ENCODE measurements around the gene PARD6B. TPM values are rescaled to one million over a fixed set of nuclear protein-coding genes. Genes with fewer than 3 reads are reported as not detected.

The PARD6B gene
- total RNA-seq, 1 donor from 2014 or later, result 0.97 TPM

Other genes with a start within 250 kb of the PARD6B start
- 28.7 and 29.1 TPM in 2 replicates for gene PTPN1, start 221.2 kb upstream of the PARD6B start, total RNA-seq
- 0.11 and 0.37 TPM in 2 replicates for gene RIPOR3, start 40.0 kb upstream of the PARD6B start, total RNA-seq
- 3.5 and 4.2 TPM in 2 replicates for gene BCAS4, start 63.5 kb downstream of the PARD6B start, total RNA-seq
- 67.4 and 79.6 TPM in 2 replicates for gene ADNP, start 199.9 kb downstream of the PARD6B start, total RNA-seq
- gene DPM1, start 227.0 kb downstream of the PARD6B start, total RNA-seq, result 32.7 and 37.7 TPM in 2 replicates
- gene MOCS3, start 227.2 kb downstream of the PARD6B start, total RNA-seq, result 5.0 and 5.5 TPM in 2 replicates

Measured in osteocyte (in vitro differentiated cells).